CD14-positive monocyte (primary cell): ENCODE measurements around the gene FOS. TPM values are rescaled to one million over a fixed set of nuclear protein-coding genes. Genes with fewer than 3 reads are reported as not detected.

ENCODE experiments used
- DNase-seq, 3 donors: peaks; one replicate each; pipeline ENCODE4 v3.0.0-alpha.2; 2011 to 2022
- H2AFZ ChIP-seq: 2 replicates; pipeline ENCODE4 v1.6.0; 2012; ENCODE audit warnings: mild to moderate bottlenecking, low read depth, low read length, inconsistent platforms; ENCODE audit not compliant: insufficient read depth, poor library complexity, severe bottlenecking
- H3K27ac ChIP-seq, 2 donors: 1 replicate in 1 of 2; 2 replicates in 1 of 2; pipeline ENCODE4 v1.5.1; 2012 to 2013; ENCODE audit warnings: low read length in 2 of 2, control low read depth in 1 of 2, inconsistent platforms in 1 of 2, low read depth in 1 of 2, mild to moderate bottlenecking in 1 of 2
- H3K27me3 ChIP-seq, 2 donors: one replicate each; pipeline versions ENCODE4 v1.6.0 to v1.6.1; 2011 to 2013; ENCODE audit warnings: low read length in 2 of 2; ENCODE audit not compliant: control insufficient read depth in 2 of 2, insufficient read depth in 2 of 2
- H3K36me3 ChIP-seq, 2 donors: replicated peaks in 1 of 2; 1 replicate in 1 of 2; 2 replicates in 1 of 2; pipeline versions ENCODE4 v1.5.1 to v1.6.1; 2012 to 2013; ENCODE audit warnings: low read length in 2 of 2, control low read depth in 1 of 2, inconsistent platforms in 1 of 2, mild to moderate bottlenecking in 1 of 2; ENCODE audit not compliant: insufficient read depth in 2 of 2, control insufficient read depth in 1 of 2
- H3K4me1 ChIP-seq, 2 donors: 1 replicate in 1 of 2; 2 replicates in 1 of 2; pipeline versions ENCODE4 v1.5.1 to v1.6.1; 2012 to 2013; ENCODE audit warnings: low read length in 2 of 2, control low read depth in 1 of 2, inconsistent platforms in 1 of 2, mild to moderate bottlenecking in 1 of 2, moderate library complexity in 1 of 2; ENCODE audit not compliant: insufficient read depth in 2 of 2, control insufficient read depth in 1 of 2
- H3K4me2 ChIP-seq: replicated peaks from 2 replicates; pipeline ENCODE3; 2012; ENCODE audit warnings: low read length, moderate library complexity, mild to moderate bottlenecking; ENCODE audit not compliant: poor library complexity, severe bottlenecking; ENCODE audit errors: extremely low read depth
- H3K4me3 ChIP-seq, 3 experiments: fragments of 200-600 bp in 1 of 3; sonication (generic) in 1 of 3; replicated peaks in 1 of 3; 1 replicate in 2 of 3; 2 replicates in 1 of 3; pipeline ENCODE4 v1.5.1; 2011 to 2013; ENCODE audit warnings: low read length in 3 of 3, mild to moderate bottlenecking in 3 of 3, control low read depth in 2 of 3, low read depth in 2 of 3, inconsistent platforms in 1 of 3, moderate library complexity in 1 of 3
- H3K79me2 ChIP-seq: 2 replicates; pipeline ENCODE4 v1.6.0; 2012; ENCODE audit warnings: mild to moderate bottlenecking, control low read depth, inconsistent platforms, low read length, moderate library complexity; ENCODE audit not compliant: insufficient read depth
- H3K9ac ChIP-seq: 2 replicates; pipeline ENCODE4 v1.6.0; 2017; ENCODE audit warnings: low read length, mild to moderate bottlenecking; ENCODE audit not compliant: insufficient read depth, poor library complexity, severe bottlenecking
- H3K9me3 ChIP-seq, 2 donors: replicated peaks in 1 of 2; 1 replicate in 1 of 2; 2 replicates in 1 of 2; pipeline versions ENCODE4 v1.5.1 to v1.6.1; 2012 to 2013; ENCODE audit warnings: low read length in 2 of 2, control low read depth in 1 of 2; ENCODE audit not compliant: control insufficient read depth in 1 of 2, insufficient read depth in 1 of 2
- H4K20me1 ChIP-seq: 2 replicates; pipeline ENCODE4 v1.6.0; 2012; ENCODE audit warnings: mild to moderate bottlenecking, low read length, control low read depth, moderate library complexity; ENCODE audit not compliant: insufficient read depth
- H3K27ac Mint-ChIP-seq, 7 donors: one replicate each; pipeline ENCODE4 v1.8.0; 2020; ENCODE audit warnings: mild to moderate bottlenecking in 7 of 7, mixed read lengths in 7 of 7, moderate library complexity in 6 of 7, inconsistent platforms in 2 of 7
- H3K27me3 Mint-ChIP-seq, 3 donors: one replicate each; pipeline ENCODE4 v1.8.0; 2021 to 2022; ENCODE audit warnings: low read depth in 3 of 3, mild to moderate bottlenecking in 3 of 3, mixed read lengths in 3 of 3, moderate library complexity in 3 of 3, inconsistent platforms in 1 of 3
- H3K36me3 Mint-ChIP-seq, 2 donors: one replicate each; pipeline ENCODE4 v1.8.0; 2020; ENCODE audit warnings: mixed read lengths in 2 of 2, inconsistent platforms in 1 of 2, mild to moderate bottlenecking in 1 of 2
- H3K4me1 Mint-ChIP-seq: one replicate; pipeline ENCODE4 v1.8.0; 2020; ENCODE audit warnings: mild to moderate bottlenecking, mixed read lengths
- H3K4me3 Mint-ChIP-seq, 2 donors: one replicate each; pipeline ENCODE4 v1.8.0; 2020; ENCODE audit warnings: mild to moderate bottlenecking in 2 of 2, mixed read lengths in 2 of 2, moderate library complexity in 1 of 2
- H3K9me3 Mint-ChIP-seq, 7 donors: one replicate each; pipeline ENCODE4 v1.8.0; 2020 to 2022; ENCODE audit warnings: mixed read lengths in 7 of 7, mild to moderate bottlenecking in 6 of 7, moderate library complexity in 6 of 7, inconsistent platforms in 2 of 7
- WGBS: methylation state at CpG from one replicate; pipeline ENCODE4 v1.1.5; 2013; ENCODE audit warnings: missing lambda C conversion rate; ENCODE audit not compliant: insufficient coverage; 5-methylcytosine and 5-hydroxymethylcytosine counted together
- intact Hi-C, 2 donors: fragments of 100-400 bp; cut with micrococcal nuclease; formaldehyde crosslinking; loops; one replicate each; pipeline versions ENCODE4 v1.15.0 to v1.15.1; 2023
- polyA plus RNA-seq, 3 donors: library from polyadenylated mRNA; depleted of rRNA in 1 of 3; unstranded in 2 of 3; stranded (reverse) in 1 of 3; fragments of 300-500 nt in 2 of 3; fragments of >200 nt in 1 of 3; fragmentation: Illumina TruSeq in 2 of 3; gene quantifications; 1 replicate in 2 of 3; 2 replicates in 1 of 3; pipeline ENCODE4 v1.2.3, GENCODE V29; 2012 to 2021
- TF ChIP-seq, protein P1 (sequence below): fragments of 200-600 bp; IDR thresholded peaks from one replicate; pipeline ENCODE4 v1.8.0; 2022; ENCODE audit warnings: antibody characterized with exemption, mild to moderate bottlenecking

The FOS gene
- polyA plus RNA-seq, 3 donors, result 4,403 to 5,159 (median 4,841) TPM

DNA sequence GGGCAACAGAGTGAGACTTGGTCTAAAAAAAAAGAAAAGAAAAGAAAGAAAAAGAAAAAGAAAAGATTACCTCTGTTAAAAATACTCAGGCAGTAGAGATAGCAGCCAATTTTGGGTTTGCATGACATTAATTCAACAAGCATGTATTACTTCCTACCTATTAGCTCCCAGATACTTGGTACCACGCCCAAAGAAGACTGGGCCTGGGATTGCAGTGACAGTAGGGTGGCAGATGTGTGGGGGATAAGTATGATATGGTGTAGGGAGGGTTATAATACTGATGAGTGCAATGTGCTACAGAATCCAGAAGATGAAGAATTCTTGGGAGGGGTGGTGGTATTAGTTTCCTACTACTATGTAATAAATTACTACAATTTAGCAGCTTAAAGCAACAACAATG, 46.4 kb upstream of the FOS start:
- Mint-ChIP-seq H3K36me3 (peaks cover 0 to 3% of the 10 kb centered on the region in 2 donors), H3K9me3 (peaks cover 0 to 2% (median 0%) of the 10 kb centered on the region in 7 donors), H3K27ac (peak overlapping the region in 1 of 7 donors; percentile 30), H3K4me1 (peaks cover 73% of the 10 kb centered on the region), H3K27me3 (peaks cover 0 to 4% (median 3%) of the 10 kb centered on the region in 3 donors), H3K4me3 (no peak overlapping the region)
- H3K27ac ChIP-seq, result no peak overlapping the region
- H3K79me2 ChIP-seq, result no peaks in the 10 kb centered on the region
- no peak overlapping the region for H2AFZ ChIP-seq
- no peaks in the 10 kb centered on the region for H3K27me3 ChIP-seq
- no CpG with 5 or more reads among the region's 1 CpG for WGBS
- peaks cover 72 to 78% of the 10 kb centered on the region in 2 donors for H3K4me1 ChIP-seq
- intact Hi-C loops, result no loop called here
- H3K36me3 ChIP-seq, result no peaks in the 10 kb centered on the region
- H3K9me3 ChIP-seq, result no peaks in the 10 kb centered on the region
- no peak overlapping the region for H3K9ac ChIP-seq
- no peak overlapping the region for H3K4me3 ChIP-seq
- DNase-seq, result no peak
- H3K4me2 ChIP-seq, result no peak overlapping the region
- TF ChIP-seq, protein P1, sequence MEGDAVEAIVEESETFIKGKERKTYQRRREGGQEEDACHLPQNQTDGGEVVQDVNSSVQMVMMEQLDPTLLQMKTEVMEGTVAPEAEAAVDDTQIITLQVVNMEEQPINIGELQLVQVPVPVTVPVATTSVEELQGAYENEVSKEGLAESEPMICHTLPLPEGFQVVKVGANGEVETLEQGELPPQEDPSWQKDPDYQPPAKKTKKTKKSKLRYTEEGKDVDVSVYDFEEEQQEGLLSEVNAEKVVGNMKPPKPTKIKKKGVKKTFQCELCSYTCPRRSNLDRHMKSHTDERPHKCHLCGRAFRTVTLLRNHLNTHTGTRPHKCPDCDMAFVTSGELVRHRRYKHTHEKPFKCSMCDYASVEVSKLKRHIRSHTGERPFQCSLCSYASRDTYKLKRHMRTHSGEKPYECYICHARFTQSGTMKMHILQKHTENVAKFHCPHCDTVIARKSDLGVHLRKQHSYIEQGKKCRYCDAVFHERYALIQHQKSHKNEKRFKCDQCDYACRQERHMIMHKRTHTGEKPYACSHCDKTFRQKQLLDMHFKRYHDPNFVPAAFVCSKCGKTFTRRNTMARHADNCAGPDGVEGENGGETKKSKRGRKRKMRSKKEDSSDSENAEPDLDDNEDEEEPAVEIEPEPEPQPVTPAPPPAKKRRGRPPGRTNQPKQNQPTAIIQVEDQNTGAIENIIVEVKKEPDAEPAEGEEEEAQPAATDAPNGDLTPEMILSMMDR, result no peak
- H4K20me1 ChIP-seq, result no peaks in the 10 kb centered on the region

DNA sequence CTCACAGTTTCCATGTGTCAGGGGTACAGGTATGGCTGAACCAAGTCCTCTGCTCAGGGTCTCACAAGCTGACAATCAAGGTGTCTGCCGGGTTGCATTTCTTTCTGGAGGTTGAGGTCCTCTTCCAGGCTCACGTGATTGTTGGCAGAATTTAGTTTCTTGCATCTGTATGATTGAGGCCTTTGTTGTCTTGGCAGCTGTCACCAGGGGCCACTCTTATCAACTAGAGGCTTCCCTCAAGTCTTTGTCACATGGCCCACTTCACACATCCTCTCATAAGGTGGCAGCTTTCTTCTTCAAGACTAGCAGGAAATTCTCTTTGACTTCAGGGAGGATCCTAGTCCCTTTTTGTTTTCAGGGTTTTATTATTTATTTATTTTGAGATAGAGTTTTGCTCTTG, 46.0 kb upstream of the FOS start:
- peaks cover 0 to 2% (median 0%) of the 10 kb centered on the region in 7 donors for H3K9me3 Mint-ChIP-seq
- Histone ChIP-seq H3K79me2 (no peaks in the 10 kb centered on the region), H2AFZ (no peak overlapping the region), H3K9ac (no peak overlapping the region), H4K20me1 (no peaks in the 10 kb centered on the region), H3K4me2 (no peak overlapping the region), H3K27ac (no peak overlapping the region), H3K4me1 (peaks cover 74 to 78% of the 10 kb centered on the region in 2 donors), H3K9me3 (no peaks in the 10 kb centered on the region), H3K36me3 (no peaks in the 10 kb centered on the region), H3K4me3 (no peak overlapping the region), H3K27me3 (no peaks in the 10 kb centered on the region)
- H3K27ac Mint-ChIP-seq, result peak overlapping the region in 3 of 7 donors; percentile 33 to 60 (median 48)
- peaks cover 0 to 4% (median 3%) of the 10 kb centered on the region in 3 donors for H3K27me3 Mint-ChIP-seq
- H3K4me3 Mint-ChIP-seq, result no peak overlapping the region
- H3K36me3 Mint-ChIP-seq, result peaks cover 0 to 3% of the 10 kb centered on the region in 2 donors
- no CpG with 5 or more reads among the region's 2 CpGs for WGBS
- TF ChIP-seq, protein P1, result no peak
- intact Hi-C loops, result no loop called here
- DNase-seq, result no peak
- H3K4me1 Mint-ChIP-seq, result peaks cover 76% of the 10 kb centered on the region
